ENCODE data around the gene UBR4. TPM values are rescaled to one million over a fixed set of nuclear protein-coding genes. Genes with fewer than 3 reads are reported as not detected.

The UBR4 gene
- total RNA-seq, 1 donor, result 136 TPM

- TF ChIP-seq CTCF (IDR thresholded peaks at IDR 0.05; ENCODE audit: insufficient read depth, low read length), result no peak
- DNase-seq (ENCODE audit: low read depth), result no peak
- H3K4me3 ChIP-seq (ENCODE audit: low read depth, low read length), result no peak overlapping the region
Measured at GRCh38 chr1:19165501-19165900, 44.6 kb downstream of the UBR4 start.

- H3K4me3 ChIP-seq (ENCODE audit: low read depth, low read length), result no peak overlapping the region
- no peak for DNase-seq (ENCODE audit: low read depth)
- TF ChIP-seq CTCF (IDR thresholded peaks at IDR 0.05; ENCODE audit: insufficient read depth, low read length), result no peak
Measured at GRCh38 chr1:19164274-19165015, 45.6 kb downstream of the UBR4 start.

GRCh38 chr1:19163261-19163660 lies 46.8 kb downstream of the UBR4 start:
- no peak overlapping the region for H3K4me3 ChIP-seq (ENCODE audit: low read depth, low read length)
- TF ChIP-seq CTCF (IDR thresholded peaks at IDR 0.05; ENCODE audit: insufficient read depth, low read length), result no peak
- peak; percentile 87 for DNase-seq (ENCODE audit: low read depth)

- no peak for TF ChIP-seq CTCF (IDR thresholded peaks at IDR 0.05; ENCODE audit: insufficient read depth, low read length)
- DNase-seq (ENCODE audit: low read depth), result no peak
- H3K4me3 ChIP-seq (ENCODE audit: low read depth, low read length), result no peak overlapping the region
Measured at GRCh38 chr1:19160831-19161230, 49.2 kb downstream of the UBR4 start.

GRCh38 chr1:19157653-19158052 lies 52.4 kb downstream of the UBR4 start:
- no peak for DNase-seq (ENCODE audit: low read depth)
- H3K4me3 ChIP-seq (ENCODE audit: low read depth, low read length), result no peak overlapping the region
- no peak for TF ChIP-seq CTCF (IDR thresholded peaks at IDR 0.05; ENCODE audit: insufficient read depth, low read length)

GRCh38 chr1:19156676-19157075 lies 53.4 kb downstream of the UBR4 start:
- no peak for TF ChIP-seq CTCF (IDR thresholded peaks at IDR 0.05; ENCODE audit: insufficient read depth, low read length)
- no peak overlapping the region for H3K4me3 ChIP-seq (ENCODE audit: low read depth, low read length)
- peak; percentile 11 for DNase-seq (ENCODE audit: low read depth)

GRCh38 chr1:19154876-19155275 lies 55.2 kb downstream of the UBR4 start:
- DNase-seq (ENCODE audit: low read depth), result no peak
- TF ChIP-seq CTCF (IDR thresholded peaks at IDR 0.05; ENCODE audit: insufficient read depth, low read length), result no peak
- no peak overlapping the region for H3K4me3 ChIP-seq (ENCODE audit: low read depth, low read length)

Measured in fibroblast of the aortic adventitia (primary cell).